Pancreas (tissue), 10 donors: ENCODE data around the gene HPS4. TPM values are rescaled to one million over a fixed set of nuclear protein-coding genes. Genes with fewer than 3 reads are reported as not detected.
"Not testable (repeated sequence)": the region's sequence is repeated elsewhere in the genome, so short reads cannot be mapped to it uniquely, and the experiment has no call there.

Experiments used
- ATAC-seq, 4 donors: fragments of 200-7000 bp; cut with Tn5 transposase; one replicate each; pipeline versions ENCODE4 v1.8.0 to v1.9.1; 2020; ENCODE audit warnings: mild to moderate bottlenecking in 4 of 4, moderate library complexity in 4 of 4
- DNase-seq, 6 donors: peaks; one replicate each; pipeline ENCODE4 v3.0.0-alpha.2; 2020
- FAIRE-seq: peaks from 2 replicates; lab custom pipeline; 2012; peaks lifted over from hg19 to GRCh38; lab: Jason Lieb, UNC
- H3K27ac ChIP-seq, 4 donors: fragments of 200-600 bp; sonication (generic); 1 replicate in 3 of 4; 2 replicates in 1 of 4; pipeline versions ENCODE4 v1.5.0 to v1.8.0; 2020
- H3K27me3 ChIP-seq, 4 donors: fragments of 200-600 bp; one replicate each; pipeline ENCODE4 v1.8.0; 2021
- H3K36me3 ChIP-seq, 3 donors: fragments of 200-600 bp; sonication (generic) in 1 of 3; one replicate each; pipeline versions ENCODE4 v1.5.0 to v1.8.0; 2020 to 2021
- H3K4me1 ChIP-seq, 3 donors: fragments of 200-600 bp; one replicate each; pipeline ENCODE4 v1.8.0; 2021
- H3K4me3 ChIP-seq, 4 donors: fragments of 200-600 bp; sonication (generic) in 2 of 4; one replicate each; pipeline versions ENCODE4 v1.5.0 to v1.8.0; 2020 to 2021
- H3K9me3 ChIP-seq, 4 donors: fragments of 200-600 bp; one replicate each; pipeline ENCODE4 v1.8.0; 2021
- CTCF ChIP-seq, 4 donors: fragments of 200-600 bp; sonication (generic) in 3 of 4; IDR thresholded peaks; one replicate each; pipeline versions ENCODE4 v1.5.0 to v1.8.0; 2021; ENCODE audit warnings: antibody characterized with exemption in 4 of 4
- WGBS, 2 donors: extraction: QIAGEN DNeasy Blood & Tissue Kit; methylation state at CpG; one replicate each; pipeline ENCODE4 v1.1.7; 2013; 5-methylcytosine and 5-hydroxymethylcytosine counted together
- intact Hi-C, 3 donors: fragments of 100-400 bp; cut with DNase I; formaldehyde crosslinking; loops; one replicate each; pipeline versions ENCODE4 v1.11.1 to v1.14.2; 2022
- polyA plus RNA-seq, 2 donors: library from polyadenylated mRNA; stranded (reverse); fragments of 200-250 nt; gene quantifications; one replicate each; pipeline ENCODE4 v1.2.3, GENCODE V29; 2013
- total RNA-seq, 6 donors: library from RNA; stranded (reverse); fragmentation: NEBNext Ultra II Directional in 4 of 6; extraction: Animal tissue kit (Norgen Biotek cat#: 25700) in 4 of 6; gene quantifications; one replicate each; pipeline versions ENCODE4 v1.2.1 to v1.2.4, GENCODE V29; 2021 to 2023
- donor health status: healthy with polysubstance abuse.
- donor health status: DM: no; HTN: no; CAD: no; lungs with moderate emphysema.
- donor health status: DM: no; HTN: no; CAD: no.
- donor health status: control.
- donor health status: control.
- donor health status: Bipolar disorder and iron deficiency.
- donor health status: DM: yes; HTN: yes; CAD: no.
- donor health status: DM: no; HTN: no; CAD: no.
- donor health status: DM: no; HTN: no; CAD: no.
- donor health status: DM: yes; HTN: yes; CAD: no.

Gene HPS4
- total and polyA plus RNA-seq, 8 donors, result 14.4 to 29.5 (median 20.5) TPM

GRCh38 chr22:26410386-26410785 is 73.2 kb downstream of the HPS4 start:
- H3K4me1 ChIP-seq, result no peaks in the 10 kb centered on the region
- H3K27ac ChIP-seq, result no peak overlapping the region
- intact Hi-C loops, result no loop called here
- WGBS, 2 donors, result 60 to 66% methylated on average over 5 of the region's 5 CpGs
- ATAC-seq (no peak), FAIRE-seq (no peak), DNase-seq (no peak)
- no peaks in the 10 kb centered on the region for H3K27me3 ChIP-seq
- H3K9me3 ChIP-seq, result no peaks in the 10 kb centered on the region
- no peak for TF ChIP-seq CTCF (IDR thresholded peaks at IDR 0.05)
- no peaks in the 10 kb centered on the region for H3K36me3 ChIP-seq
- H3K4me3 ChIP-seq, result no peak overlapping the region

GRCh38 chr22:26409719-26410335 is 73.8 kb downstream of the HPS4 start:
- Histone ChIP-seq H3K4me1 (no peaks in the 10 kb centered on the region), H3K9me3 (no peaks in the 10 kb centered on the region), H3K36me3 (no peaks in the 10 kb centered on the region), H3K27ac (no peak overlapping the region), H3K4me3 (no peak overlapping the region), H3K27me3 (no peaks in the 10 kb centered on the region)
- DNase-seq (no peak), FAIRE-seq (no peak), ATAC-seq (no peak)
- no peak for TF ChIP-seq CTCF (IDR thresholded peaks at IDR 0.05)
- 52 to 55% methylated on average over 5 of the region's 5 CpGs for WGBS, 2 donors
- intact Hi-C loops, result loop anchor here in 1 of 3 donors (10.0 kb wide), 1 partner anchor 55 kb away; no protein-coding TSS in a partner anchor

- WGBS, 2 donors, result 78 to 85% methylated on average over 7 of the region's 7 CpGs
- not testable (repeated sequence) for ATAC-seq
Observed at GRCh38 chr22:26408562-26409220, 74.9 kb downstream of the HPS4 start.

GRCh38 chr22:26406118-26406517 is 77.5 kb downstream of the HPS4 start:
- no peak overlapping the region for H3K4me3 ChIP-seq
- no peak overlapping the region for H3K27ac ChIP-seq
- no peaks in the 10 kb centered on the region for H3K27me3 ChIP-seq
- no peaks in the 10 kb centered on the region for H3K36me3 ChIP-seq
- intact Hi-C loops, result loop anchor here in 1 of 3 donors (10.0 kb wide), 1 partner anchor 59 kb away; no protein-coding TSS in a partner anchor
- WGBS, 2 donors, result 67 to 68% methylated on average over 4 of the region's 4 CpGs
- no peaks in the 10 kb centered on the region for H3K4me1 ChIP-seq
- DNase-seq (no peak), ATAC-seq (no peak), FAIRE-seq (no peak)
- H3K9me3 ChIP-seq, result no peaks in the 10 kb centered on the region
- no peak for TF ChIP-seq CTCF (IDR thresholded peaks at IDR 0.05)

More at GRCh38 chr22:26408562-26409220, 74.9 kb downstream of the HPS4 start:
- H3K4me3 ChIP-seq, FAIRE-seq, DNase-seq, H3K9me3 ChIP-seq, H3K27me3 ChIP-seq, H3K36me3 ChIP-seq, H3K4me1 ChIP-seq, H3K27ac ChIP-seq: not testable (repeated sequence)
- intact Hi-C loops, result loop anchor here in 1 of 3 donors (10.0 kb wide), 1 partner anchor 56 kb away; no protein-coding TSS in a partner anchor

- no peaks in the 10 kb centered on the region for H3K27me3 ChIP-seq
- H3K27ac ChIP-seq, result no peak overlapping the region
- no peak for DNase-seq
- no peak overlapping the region for H3K4me3 ChIP-seq
- no peak for FAIRE-seq
- TF ChIP-seq CTCF (IDR thresholded peaks at IDR 0.05), result no peak
- peak in 1 of 4 donors; percentile 22 for ATAC-seq
- intact Hi-C loops, result loop anchor here in 1 of 3 donors (10.0 kb wide), 1 partner anchor 60 kb away; no protein-coding TSS in a partner anchor
- no peaks in the 10 kb centered on the region for H3K4me1 ChIP-seq
- no peaks in the 10 kb centered on the region for H3K36me3 ChIP-seq
- WGBS, 2 donors, result 30 to 35% methylated on average over 6 of the region's 6 CpGs
- no peaks in the 10 kb centered on the region for H3K9me3 ChIP-seq
Observed at GRCh38 chr22:26404851-26405421, 78.6 kb downstream of the HPS4 start.
